Measurements from ENCODE around the gene ZNF689.

- no peak for TF ChIP-seq POLR2AphosphoS5 (IDR thresholded peaks at IDR 0.05)
- TF ChIP-seq, protein P1, sequence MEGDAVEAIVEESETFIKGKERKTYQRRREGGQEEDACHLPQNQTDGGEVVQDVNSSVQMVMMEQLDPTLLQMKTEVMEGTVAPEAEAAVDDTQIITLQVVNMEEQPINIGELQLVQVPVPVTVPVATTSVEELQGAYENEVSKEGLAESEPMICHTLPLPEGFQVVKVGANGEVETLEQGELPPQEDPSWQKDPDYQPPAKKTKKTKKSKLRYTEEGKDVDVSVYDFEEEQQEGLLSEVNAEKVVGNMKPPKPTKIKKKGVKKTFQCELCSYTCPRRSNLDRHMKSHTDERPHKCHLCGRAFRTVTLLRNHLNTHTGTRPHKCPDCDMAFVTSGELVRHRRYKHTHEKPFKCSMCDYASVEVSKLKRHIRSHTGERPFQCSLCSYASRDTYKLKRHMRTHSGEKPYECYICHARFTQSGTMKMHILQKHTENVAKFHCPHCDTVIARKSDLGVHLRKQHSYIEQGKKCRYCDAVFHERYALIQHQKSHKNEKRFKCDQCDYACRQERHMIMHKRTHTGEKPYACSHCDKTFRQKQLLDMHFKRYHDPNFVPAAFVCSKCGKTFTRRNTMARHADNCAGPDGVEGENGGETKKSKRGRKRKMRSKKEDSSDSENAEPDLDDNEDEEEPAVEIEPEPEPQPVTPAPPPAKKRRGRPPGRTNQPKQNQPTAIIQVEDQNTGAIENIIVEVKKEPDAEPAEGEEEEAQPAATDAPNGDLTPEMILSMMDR (IDR thresholded peaks at IDR 0.05): no peak
Measured at GRCh38 chr16:30566531-30566930, 43.7 kb downstream of the ZNF689 start.
